ENCODE data around the gene YIF1A.

The YIF1A gene

DNA sequence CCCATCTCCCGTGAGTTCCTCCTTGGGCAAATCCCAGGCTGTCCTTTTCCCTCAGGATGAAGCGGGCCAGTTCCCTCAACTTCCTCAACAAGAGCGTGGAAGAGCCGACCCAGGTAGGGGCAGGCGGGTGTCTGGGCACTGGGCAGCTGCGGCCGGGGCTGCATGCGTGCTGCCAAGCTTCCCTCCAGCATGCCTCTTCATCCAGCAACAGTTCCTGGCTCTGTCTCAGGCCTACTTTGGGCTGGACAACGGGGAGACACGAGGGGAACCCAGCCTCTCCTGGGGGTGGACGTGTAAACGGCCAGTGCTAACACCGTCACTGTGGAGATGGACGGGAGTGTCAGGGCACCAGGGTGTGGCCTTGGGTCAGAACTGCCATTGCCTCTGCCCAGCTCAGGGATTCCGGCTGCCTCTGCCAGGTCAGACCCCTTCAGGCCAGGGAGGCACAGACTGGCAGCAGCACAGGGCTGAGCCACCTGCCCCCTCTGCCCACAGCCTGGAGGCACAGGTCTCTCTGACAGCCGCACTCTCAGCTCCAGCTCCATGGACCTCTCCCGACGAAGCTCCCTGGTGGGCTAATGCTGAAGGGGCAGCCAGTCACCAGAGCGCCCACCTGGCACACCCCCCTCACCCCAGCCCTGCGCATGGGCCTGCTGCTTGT, 22.4 kb downstream of the YIF1A start:
- ChIA-PET POLR2A (interaction anchor here (1.4 kb wide), 1 partner anchor 15 kb away, joined by 4 read pairs; no protein-coding TSS in a partner anchor), CTCF (interaction anchor here (1.0 to 1.8 kb wide), 2 partner anchors 15 to 45 kb away, joined by 3 to 6 read pairs; no protein-coding TSS in a partner anchor)
- TF ChIP-seq, protein P1, sequence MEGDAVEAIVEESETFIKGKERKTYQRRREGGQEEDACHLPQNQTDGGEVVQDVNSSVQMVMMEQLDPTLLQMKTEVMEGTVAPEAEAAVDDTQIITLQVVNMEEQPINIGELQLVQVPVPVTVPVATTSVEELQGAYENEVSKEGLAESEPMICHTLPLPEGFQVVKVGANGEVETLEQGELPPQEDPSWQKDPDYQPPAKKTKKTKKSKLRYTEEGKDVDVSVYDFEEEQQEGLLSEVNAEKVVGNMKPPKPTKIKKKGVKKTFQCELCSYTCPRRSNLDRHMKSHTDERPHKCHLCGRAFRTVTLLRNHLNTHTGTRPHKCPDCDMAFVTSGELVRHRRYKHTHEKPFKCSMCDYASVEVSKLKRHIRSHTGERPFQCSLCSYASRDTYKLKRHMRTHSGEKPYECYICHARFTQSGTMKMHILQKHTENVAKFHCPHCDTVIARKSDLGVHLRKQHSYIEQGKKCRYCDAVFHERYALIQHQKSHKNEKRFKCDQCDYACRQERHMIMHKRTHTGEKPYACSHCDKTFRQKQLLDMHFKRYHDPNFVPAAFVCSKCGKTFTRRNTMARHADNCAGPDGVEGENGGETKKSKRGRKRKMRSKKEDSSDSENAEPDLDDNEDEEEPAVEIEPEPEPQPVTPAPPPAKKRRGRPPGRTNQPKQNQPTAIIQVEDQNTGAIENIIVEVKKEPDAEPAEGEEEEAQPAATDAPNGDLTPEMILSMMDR (IDR thresholded peaks at IDR 0.05; ENCODE audit: control extremely low read depth, extremely low read depth, low read depth, missing control alignments): no peak
- no peak for DNase-seq (ENCODE audit: extremely low spot score)

DNA sequence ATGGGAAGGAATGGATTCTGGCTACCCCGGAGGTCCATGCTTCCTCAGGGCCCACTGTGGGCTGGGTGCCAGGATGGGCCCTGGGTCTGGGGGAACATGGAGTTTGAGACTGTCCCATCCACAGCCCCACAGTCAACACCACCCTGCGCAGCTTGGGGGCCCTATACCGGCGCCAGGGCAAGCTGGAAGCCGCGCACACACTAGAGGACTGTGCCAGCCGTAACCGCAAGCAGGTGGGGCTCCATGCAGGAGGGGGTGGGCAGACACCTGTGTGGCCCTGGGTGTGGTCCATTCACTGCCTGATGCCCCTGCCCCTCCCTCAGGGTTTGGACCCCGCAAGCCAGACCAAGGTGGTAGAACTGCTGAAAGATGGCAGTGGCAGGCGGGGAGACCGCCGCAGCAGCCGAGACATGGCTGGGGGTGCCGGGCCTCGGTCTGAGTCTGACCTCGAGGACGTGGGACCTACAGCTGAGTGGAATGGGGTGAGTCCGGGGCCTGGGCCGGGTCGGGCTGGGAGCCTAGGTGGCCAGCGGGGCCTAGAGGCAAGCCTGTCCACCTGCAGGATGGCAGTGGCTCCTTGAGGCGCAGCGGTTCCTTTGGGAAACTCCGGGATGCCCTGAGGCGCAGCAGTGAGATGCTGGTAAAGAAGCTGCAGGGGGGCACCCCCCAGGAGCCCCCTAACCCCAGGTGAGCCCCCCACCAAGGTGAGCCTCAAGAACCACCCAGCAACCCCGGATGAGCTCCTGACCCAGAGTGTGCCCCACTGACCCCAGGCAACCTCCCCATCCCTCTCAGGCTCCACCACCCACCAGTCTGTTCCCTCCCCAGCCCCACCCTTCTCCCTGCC, 23.2 kb downstream of the YIF1A start:
- DNase-seq (ENCODE audit: extremely low spot score): no peak
- POLR2A ChIA-PET: no interaction called here
- TF ChIP-seq, protein P1 (IDR thresholded peaks at IDR 0.05; ENCODE audit: control extremely low read depth, extremely low read depth, low read depth, missing control alignments): no peak
- CTCF ChIA-PET: interaction anchor here (1.0 to 1.8 kb wide), 2 partner anchors 14 to 44 kb away, joined by 3 to 6 read pairs; no protein-coding TSS in a partner anchor

DNA sequence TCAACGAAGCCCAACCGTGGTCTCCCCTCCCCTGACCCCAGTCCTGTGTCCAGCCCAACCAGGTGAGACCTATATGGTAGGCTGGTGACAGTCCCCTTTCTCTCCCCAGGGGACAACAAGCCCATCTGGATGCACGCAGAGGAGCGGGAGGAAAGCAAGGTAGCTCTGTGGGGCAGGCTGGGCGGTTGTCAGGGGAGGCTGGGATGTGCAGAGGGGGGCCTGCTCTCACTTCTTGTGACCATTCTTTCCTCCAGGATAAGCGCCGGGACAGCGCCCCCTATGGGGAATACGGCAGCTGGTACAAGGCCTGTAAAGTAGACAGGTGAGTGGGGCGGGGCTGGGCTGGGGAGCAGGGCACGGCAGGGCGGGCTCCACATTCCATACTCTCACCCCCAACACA, 24.0 kb downstream of the YIF1A start:
- no peak for DNase-seq (ENCODE audit: extremely low spot score)
- ChIA-PET POLR2A (interaction anchor here (0.6 kb wide), 1 partner anchor 460 kb away, joined by 8 read pairs; no protein-coding TSS in a partner anchor), CTCF (interaction anchor here (1.8 kb wide), 1 partner anchor 43 kb away, joined by 6 read pairs; no protein-coding TSS in a partner anchor)
- TF ChIP-seq, protein P1 (IDR thresholded peaks at IDR 0.05; ENCODE audit: control extremely low read depth, extremely low read depth, low read depth, missing control alignments): peak; percentile 40

DNA sequence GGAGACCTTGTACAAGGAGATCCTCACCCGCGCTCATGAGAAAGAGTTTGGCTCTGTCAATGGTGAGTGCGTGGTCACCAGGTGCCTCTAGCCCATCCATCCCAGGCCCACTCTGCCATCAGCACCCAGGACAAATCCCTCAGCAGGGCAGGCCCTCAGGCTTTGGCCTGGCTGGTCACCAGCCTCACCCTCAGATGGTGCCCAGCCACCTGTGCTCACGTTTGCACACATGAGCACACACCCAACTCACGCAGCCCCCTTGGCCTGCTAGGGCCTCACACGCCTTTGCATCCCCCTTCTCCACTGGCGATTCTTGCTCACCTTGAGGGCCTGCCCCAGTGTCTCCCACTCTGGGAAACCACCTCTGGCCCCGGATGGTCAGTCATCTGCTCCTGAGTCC, 24.6 kb downstream of the YIF1A start:
- DNase-seq (ENCODE audit: extremely low spot score): no peak
- POLR2A ChIA-PET: interaction anchor here (0.6 kb wide), 1 partner anchor 461 kb away, joined by 8 read pairs; no protein-coding TSS in a partner anchor
- TF ChIP-seq, protein P1 (IDR thresholded peaks at IDR 0.05; ENCODE audit: control extremely low read depth, extremely low read depth, low read depth, missing control alignments): no peak
- CTCF ChIA-PET: interaction anchor here (0.8 kb wide), 1 partner anchor 9 kb away, joined by 3 read pairs; no protein-coding TSS in a partner anchor

DNA sequence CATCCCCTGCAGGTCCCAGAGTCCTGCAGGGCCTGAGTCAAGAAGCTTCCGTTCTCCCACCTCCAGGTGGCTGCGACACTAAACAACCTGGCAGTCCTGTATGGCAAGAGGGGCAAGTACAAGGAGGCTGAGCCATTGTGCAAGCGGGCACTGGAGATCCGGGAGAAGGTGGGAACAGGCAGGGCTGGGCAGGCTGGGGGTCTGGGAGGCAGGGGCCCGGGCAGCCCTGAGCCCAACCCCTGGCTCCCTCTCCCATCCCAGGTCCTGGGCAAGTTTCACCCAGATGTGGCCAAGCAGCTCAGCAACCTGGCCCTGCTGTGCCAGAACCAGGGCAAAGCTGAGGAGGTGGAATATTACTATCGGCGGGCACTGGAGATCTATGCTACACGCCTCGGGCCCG, 25.2 kb downstream of the YIF1A start:
- DNase-seq (ENCODE audit: extremely low spot score): no peak
- POLR2A ChIA-PET: no interaction called here
- CTCF ChIA-PET: interaction anchor here (0.8 kb wide), 1 partner anchor 9 kb away, joined by 3 read pairs; no protein-coding TSS in a partner anchor
- TF ChIP-seq, protein P1 (IDR thresholded peaks at IDR 0.05; ENCODE audit: control extremely low read depth, extremely low read depth, low read depth, missing control alignments): no peak

DNA sequence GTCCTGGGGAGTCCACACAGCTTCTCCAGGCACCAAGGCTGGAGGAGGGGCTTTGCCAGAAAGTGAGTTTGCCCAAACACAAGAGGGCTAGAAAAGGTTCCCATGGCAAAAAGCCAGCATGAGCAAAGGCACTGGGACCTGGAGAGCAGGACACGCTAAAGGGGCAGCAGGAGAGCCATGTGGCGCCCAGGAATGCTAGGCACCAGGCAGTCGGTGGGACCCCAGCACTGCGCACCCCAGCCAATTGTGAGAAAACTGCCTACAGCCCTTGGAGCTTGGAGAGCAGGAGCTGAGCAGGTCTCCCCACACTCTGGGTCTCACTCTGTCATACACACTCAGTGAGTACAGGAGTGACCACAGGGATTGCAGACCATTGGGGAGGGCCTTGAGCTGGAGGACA, 25.7 kb downstream of the YIF1A start:
- POLR2A ChIA-PET: no interaction called here
- DNase-seq (ENCODE audit: extremely low spot score): no peak
- TF ChIP-seq, protein P1 (IDR thresholded peaks at IDR 0.05; ENCODE audit: control extremely low read depth, extremely low read depth, low read depth, missing control alignments): no peak
- CTCF ChIA-PET: no interaction called here

Data from GM10248 (cell line).